Smooth muscle cell (in vitro differentiated cells): Measurements from ENCODE around the gene PTCD1. TPM values are rescaled to one million over a fixed set of nuclear protein-coding genes. Genes with fewer than 3 reads are reported as not detected.

Source experiments
- DNase-seq: peaks from one replicate; lab custom pipeline; 2025; ENCODE audit not compliant: unreplicated experiment; lab: John Stamatoyannopoulos, UW
- H2AFZ ChIP-seq: fragments of 200-600 bp; sonication (generic); 2 replicates; pipeline ENCODE4 v1.6.0; 2016; ENCODE audit warnings: antibody characterized with exemption, low read depth, mild to moderate bottlenecking
- H3F3A ChIP-seq: fragments of 200-600 bp; sonication (generic); 2 replicates; pipeline ENCODE4 v1.6.0; 2017; ENCODE audit warnings: antibody characterized with exemption, low read depth
- H3K27ac ChIP-seq: fragments of 200-600 bp; sonication (generic); 2 replicates; pipeline ENCODE4 v1.5.1; 2016; ENCODE audit warnings: low read depth, mild to moderate bottlenecking
- H3K27me3 ChIP-seq: fragments of 200-600 bp; sonication (generic); 2 replicates; pipeline ENCODE4 v1.6.1; 2016; ENCODE audit warnings: low read depth, mild to moderate bottlenecking
- H3K36me3 ChIP-seq: fragments of 200-600 bp; sonication (generic); 2 replicates; pipeline ENCODE4 v1.5.1; 2016; ENCODE audit warnings: low read depth
- H3K4me1 ChIP-seq: fragments of 200-600 bp; sonication (generic); 2 replicates; pipeline ENCODE4 v1.5.1; 2016; ENCODE audit warnings: low read depth
- H3K4me2 ChIP-seq: fragments of 200-600 bp; sonication (generic); 2 replicates; pipeline ENCODE4 v1.6.0; 2016; ENCODE audit warnings: mild to moderate bottlenecking
- H3K4me3 ChIP-seq: fragments of 200-600 bp; sonication (generic); 2 replicates; pipeline ENCODE4 v1.5.1; 2016; ENCODE audit warnings: mild to moderate bottlenecking
- H3K79me2 ChIP-seq: fragments of 200-600 bp; sonication (generic); 2 replicates; pipeline ENCODE4 v1.6.0; 2016; ENCODE audit warnings: low read depth, mild to moderate bottlenecking
- H3K9ac ChIP-seq: fragments of 200-600 bp; sonication (generic); 2 replicates; pipeline ENCODE4 v1.6.0; 2016; ENCODE audit warnings: low read depth
- H3K9me3 ChIP-seq: fragments of 200-600 bp; sonication (generic); replicated peaks from 2 replicates; pipeline ENCODE4 v1.5.1; 2016; ENCODE audit warnings: low read depth
- H4K20me1 ChIP-seq: fragments of 200-600 bp; sonication (generic); 2 replicates; pipeline ENCODE4 v1.6.0; 2016; ENCODE audit warnings: low read depth
- CTCF ChIP-seq: fragments of 200-600 bp; sonication (generic); IDR thresholded peaks from 2 replicates; pipeline ENCODE4 v1.5.1; 2017; ENCODE audit warnings: borderline replicate concordance, mild to moderate bottlenecking, antibody characterized with exemption; ENCODE audit not compliant: insufficient read depth, poor library complexity, severe bottlenecking
- WGBS: methylation state at CpG from one replicate; pipeline ENCODE4 v1.1.7; 2016; ENCODE audit warnings: low lambda C conversion rate; 5-methylcytosine and 5-hydroxymethylcytosine counted together
- polyA plus RNA-seq: library from polyadenylated mRNA; unstranded; fragments of >200 nt; fragmentation: Nextera tagmentation; extraction: Ambion mirVana; gene quantifications from 2 replicates; pipeline ENCODE4 v1.2.1, GENCODE V29; 2016
- total RNA-seq: library from RNA; depleted of rRNA; stranded (reverse); fragments of >200 nt; gene quantifications from 2 replicates; pipeline ENCODE4 v1.2.3, GENCODE V29; 2014

PTCD1 gene
- total and polyA plus RNA-seq, 2 experiments from 2014 or later: 4.5 to 10.8 TPM

- Histone ChIP-seq H3F3A (peaks cover under 1% of the 10 kb centered on the region), H3K4me2 (no peak overlapping the region), H3K79me2 (peaks cover 63% of the 10 kb centered on the region), H2AFZ (no peak overlapping the region), H3K27ac (no peak overlapping the region), H3K9ac (no peak overlapping the region), H3K27me3 (no peaks in the 10 kb centered on the region), H3K4me1 (no peaks in the 10 kb centered on the region), H3K9me3 (no peaks in the 10 kb centered on the region), H3K4me3 (no peak overlapping the region), H4K20me1 (peaks cover 10% of the 10 kb centered on the region), H3K36me3 (peaks cover 6% of the 10 kb centered on the region)
- no peak for TF ChIP-seq CTCF
- DNase-seq: no peak
- 95% methylated on average over 5 of the region's 5 CpGs for WGBS
Measured at GRCh38 chr7:99476107-99476506, 37.5 kb upstream of the PTCD1 start.

- Histone ChIP-seq H2AFZ (peak overlapping the region; percentile 77), H3K4me3 (peak overlapping the region; percentile 87), H3K4me2 (peak overlapping the region; percentile 92), H3K9ac (peak overlapping the region; percentile 87), H3K4me1 (no peaks in the 10 kb centered on the region), H3F3A (peaks cover 3% of the 10 kb centered on the region), H3K9me3 (no peaks in the 10 kb centered on the region), H3K27me3 (no peaks in the 10 kb centered on the region), H4K20me1 (peaks cover 10% of the 10 kb centered on the region), H3K79me2 (peaks cover 54% of the 10 kb centered on the region), H3K27ac (peak overlapping the region; percentile 72), H3K36me3 (no peaks in the 10 kb centered on the region)
- TF ChIP-seq CTCF: no peak
- WGBS: 4% methylated on average over 7 of the region's 7 CpGs
- no peak for DNase-seq
Measured at GRCh38 chr7:99473315-99473596, 34.7 kb upstream of the PTCD1 start.

GRCh38 chr7:99472561-99473314 is 34.1 kb upstream of the PTCD1 start, which contains the start of gene ZNF789:
TSS of gene ZNF789 (plus strand) at chr7:99472890. CDS start at chr7:99476457, 3,567 bp downstream.
- Histone ChIP-seq H3K9me3 (no peaks in the 10 kb centered on the region), H3K36me3 (no peaks in the 10 kb centered on the region), H3K4me1 (no peaks in the 10 kb centered on the region), H3F3A (peaks cover 3% of the 10 kb centered on the region), H3K4me2 (peak within 1 kb of the TSS; percentile 94), H4K20me1 (peaks cover 10% of the 10 kb centered on the region), H2AFZ (peak within 1 kb of the TSS; percentile 93), H3K27ac (peak within 1 kb of the TSS; percentile 83), H3K27me3 (no peaks in the 10 kb centered on the region), H3K4me3 (peak within 1 kb of the TSS; percentile 87), H3K9ac (peak within 1 kb of the TSS; percentile 87), H3K79me2 (peaks cover 50% of the 10 kb centered on the region)
- DNase-seq: peak; percentile 86
- TF ChIP-seq CTCF: no peak
- under 1% methylated on average over 49 of the region's 56 CpGs for WGBS
